IMR-90 (cell line): Measurements from ENCODE around the gene MT1A. TPM values are rescaled to one million over a fixed set of nuclear protein-coding genes. Genes with fewer than 3 reads are reported as not detected.
A peak's percentile ranks its signal among the peaks of the same experiment; 100 is the strongest.

Experiments
- ATAC-seq: fragments of 200-7000 bp; cut with Tn5 transposase; 2 replicates; pipeline ENCODE4 v1.9.1; 2020; ENCODE audit warnings: low read depth, mild to moderate bottlenecking, moderate library complexity
- BruUV-seq: library from RNA; stranded (reverse); fragments of 400-500 nt; replicated peaks from 2 replicates; lab custom pipeline; 2021; lab: Mats Ljungman, UMichigan
- CTCF ChIA-PET: fragments of 300-600 bp; formaldehyde crosslinking; extraction: SDS; loops from one replicate; lab custom pipeline; 2021; ENCODE audit warnings: antibody characterized with exemption; lab: Yijun Ruan, JAX
- POLR2A ChIA-PET: fragments of 300-600 bp; sonication (Branson Sonifier 250); formaldehyde crosslinking; loops from one replicate; lab custom pipeline; 2022; ENCODE audit warnings: antibody characterized with exemption; ENCODE audit not compliant: unreplicated experiment; lab: Charles Lee
- DNase-seq: peaks from one replicate; pipeline ENCODE4 v3.0.0; 2013
- H2AFZ ChIP-seq: replicated peaks from 2 replicates; pipeline ENCODE3; 2013; ENCODE audit warnings: low read length, mild to moderate bottlenecking; ENCODE audit not compliant: poor library complexity
- H2AK5ac ChIP-seq: 2 replicates; pipeline ENCODE4 v1.6.1; 2013; ENCODE audit warnings: low read depth, low read length, inconsistent platforms
- H2AK9ac ChIP-seq: replicated peaks from 2 replicates; pipeline ENCODE3; 2013; ENCODE audit warnings: mild to moderate bottlenecking, low read depth, low read length, moderate library complexity; ENCODE audit not compliant: poor library complexity
- H2BK120ac ChIP-seq: 2 replicates; pipeline ENCODE4 v1.6.1; 2013; ENCODE audit warnings: low read depth, low read length, inconsistent platforms
- H2BK15ac ChIP-seq: 3 replicates; pipeline ENCODE4 v1.6.1; 2013; ENCODE audit warnings: low read depth, low read length, inconsistent platforms
- H2BK20ac ChIP-seq: 2 replicates; pipeline ENCODE4 v1.6.1; 2013; ENCODE audit warnings: low read depth, mild to moderate bottlenecking, inconsistent platforms, low read length, moderate library complexity
- H2BK5ac ChIP-seq: 2 replicates; pipeline ENCODE4 v1.6.1; 2013; ENCODE audit warnings: mild to moderate bottlenecking, low read depth, low read length, inconsistent platforms; ENCODE audit not compliant: poor library complexity, severe bottlenecking
- H3K14ac ChIP-seq: replicated peaks from 2 replicates; pipeline ENCODE4 v1.6.1; 2013; ENCODE audit warnings: low read depth, low read length, inconsistent platforms
- H3K18ac ChIP-seq: 2 replicates; pipeline ENCODE4 v1.6.1; 2013; ENCODE audit warnings: low read depth, low read length, control low read depth
- H3K23ac ChIP-seq: 2 replicates; pipeline ENCODE4 v1.6.1; 2013; ENCODE audit warnings: low read depth, low read length, inconsistent platforms
- H3K27ac ChIP-seq: 2 replicates; pipeline ENCODE4 v1.5.1; 2013; ENCODE audit warnings: mild to moderate bottlenecking, control low read depth, low read length; ENCODE audit not compliant: insufficient read depth
- H3K27me3 ChIP-seq: 2 replicates; pipeline ENCODE4 v1.6.1; 2013; ENCODE audit warnings: low read length; ENCODE audit not compliant: control insufficient read depth, insufficient read depth
- H3K36me3 ChIP-seq: 2 replicates; pipeline ENCODE4 v1.6.1; 2013; ENCODE audit warnings: low read length, mixed read lengths; ENCODE audit not compliant: control insufficient read depth, insufficient read depth
- H3K4ac ChIP-seq: 2 replicates; pipeline ENCODE4 v1.6.1; 2013; ENCODE audit warnings: low read depth, low read length, inconsistent platforms
- H3K4me1 ChIP-seq: 2 replicates; pipeline ENCODE4 v1.6.1; 2013; ENCODE audit warnings: low read length, mixed read lengths; ENCODE audit not compliant: control insufficient read depth, insufficient read depth
- H3K4me2 ChIP-seq: 2 replicates; pipeline ENCODE4 v1.6.1; 2013; ENCODE audit warnings: low read depth, mild to moderate bottlenecking, control low read depth, low read length, moderate library complexity
- H3K4me3 ChIP-seq: 2 replicates; pipeline ENCODE4 v1.5.1; 2013; ENCODE audit warnings: low read depth, mild to moderate bottlenecking, control low read depth, low read length, moderate library complexity; ENCODE audit not compliant: insufficient read depth
- H3K56ac ChIP-seq: 2 replicates; pipeline ENCODE4 v1.6.1; 2013; ENCODE audit warnings: low read length, inconsistent platforms; ENCODE audit not compliant: insufficient read depth; ENCODE audit errors: extremely low read depth
- H3K79me1 ChIP-seq, 2 experiments: 2 replicates each; pipeline ENCODE4 v1.6.1; 2013; ENCODE audit warnings: low read length in 2 of 2, inconsistent platforms in 1 of 2, low read depth in 1 of 2
- H3K9ac ChIP-seq: 2 replicates; pipeline ENCODE4 v1.6.1; 2013; ENCODE audit warnings: low read depth, low read length, control low read depth
- H3K9me1 ChIP-seq: 2 replicates; pipeline ENCODE4 v1.6.1; 2013; ENCODE audit warnings: low read length, inconsistent platforms; ENCODE audit not compliant: insufficient read depth
- H3K9me3 ChIP-seq: 2 replicates; pipeline ENCODE4 v1.6.1; 2013; ENCODE audit warnings: low read length; ENCODE audit not compliant: control insufficient read depth, insufficient read depth
- H4K20me1 ChIP-seq: 2 replicates; pipeline ENCODE4 v1.6.1; 2013; ENCODE audit warnings: low read length, inconsistent platforms; ENCODE audit not compliant: insufficient read depth
- H4K5ac ChIP-seq: 2 replicates; pipeline ENCODE4 v1.6.1; 2013; ENCODE audit warnings: mild to moderate bottlenecking, low read depth, low read length, control low read depth
- H4K8ac ChIP-seq, 2 experiments: 2 replicates each; pipeline ENCODE4 v1.6.1; 2013; ENCODE audit warnings: low read depth in 2 of 2, low read length in 2 of 2, control low read depth in 1 of 2, inconsistent platforms in 1 of 2
- H4K91ac ChIP-seq: 2 replicates; pipeline ENCODE4 v1.6.1; 2013; ENCODE audit warnings: low read depth, low read length, inconsistent platforms; ENCODE audit not compliant: insufficient read depth
- FOS ChIP-seq: fragments of 150-350 bp; IDR thresholded peaks from 2 replicates; pipeline ENCODE4 v1.6.1; 2016; ENCODE audit warnings: low read depth, low read length
- RAD21 ChIP-seq: IDR thresholded peaks from 2 replicates; pipeline ENCODE4 v1.6.1; 2012; ENCODE audit warnings: low read length, improper control_type of control experiment
- RCOR1 ChIP-seq: IDR thresholded peaks from 2 replicates; pipeline ENCODE4 v1.6.1; 2012; ENCODE audit warnings: mild to moderate bottlenecking, low read length, improper control_type of control experiment; ENCODE audit not compliant: insufficient replicate concordance
- WGBS, 2 experiments: methylation state at CpG; one replicate each; pipeline versions ENCODE4 v1.1.5 to v1.1.7; 2013; ENCODE audit warnings: missing lambda C conversion rate in 2 of 2; ENCODE audit not compliant: insufficient read length in 1 of 2; ENCODE audit errors: extremely low coverage in 2 of 2; 5-methylcytosine and 5-hydroxymethylcytosine counted together
- dilution Hi-C: fragments of 300-500 bp; cut with HindIII; formaldehyde crosslinking; loops from one replicate; pipeline ENCODE4 v1.14.3; 2018; ENCODE audit warnings: low sequenced_read_pairs; ENCODE audit not compliant: unreplicated experiment
- in situ Hi-C: fragments of 300-500 bp; cut with MboI; formaldehyde crosslinking; loops from 3 replicates; pipeline ENCODE4 v1.14.3; 2019; ENCODE audit warnings: low sequenced_read_pairs, inconsistent platforms, mixed read lengths
- intact Hi-C: fragments of 100-400 bp; cut with micrococcal nuclease; formaldehyde crosslinking; loops from 2 replicates; pipeline ENCODE4 v1.10.0; 2022
- polyA plus RNA-seq, 3 experiments: library from polyadenylated mRNA; depleted of rRNA; stranded (reverse); fragments of >200 nt; gene quantifications; 2 replicates each; pipeline ENCODE4 v1.2.3, GENCODE V29; 2012; ENCODE audit warnings: low replicate concordance in 1 of 3
- total RNA-seq: library from RNA; depleted of rRNA; stranded (reverse); fragments of >200 nt; gene quantifications from 2 replicates; pipeline ENCODE4 v1.2.3, GENCODE V29; 2012

The MT1A gene
- total and polyA plus RNA-seq, 2 of the 4 experiments (the other 2 are of a cell fraction), result 1.6 TPM; not detected in 1

DNA sequence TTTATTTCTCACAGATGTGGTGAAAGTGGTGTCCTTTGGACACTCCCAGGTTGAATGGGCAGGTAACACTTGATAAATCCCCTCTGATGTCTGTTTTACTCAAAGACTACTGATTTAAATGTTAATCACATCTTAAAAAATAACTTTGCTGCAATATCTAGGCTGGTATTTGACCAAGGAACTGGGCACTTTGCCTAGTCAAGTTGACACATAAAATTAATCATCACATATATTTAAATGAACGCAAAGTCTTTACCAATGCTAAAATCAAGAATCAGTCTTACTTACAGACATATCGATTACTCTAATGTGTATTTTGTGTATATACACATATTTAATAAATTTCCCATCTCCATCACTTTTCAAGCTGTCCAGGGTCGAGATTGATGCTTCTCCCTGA is 23.1 kb upstream of the MT1A start:
- ChIA-PET POLR2A (no interaction called here), CTCF (no interaction called here)

More for the DNA sequence above, 23.1 kb upstream of the MT1A start:
- Histone ChIP-seq H3K23ac (no peak overlapping the region), H3K36me3 (no peaks in the 10 kb centered on the region), H3K9ac (no peak overlapping the region), H3K14ac (peak overlapping the region; percentile 38; the same call in 1 of the 2 replicates), H4K8ac (peak overlapping the region; percentile 51 to 78; a peak in 2 of 4 replicates), H3K18ac (no peak overlapping the region), H2AK5ac (peak overlapping the region; percentile 99), H3K4me2 (no peak overlapping the region), H2BK15ac (peak overlapping the region; percentile 60; the same call in 1 of the 3 replicates), H2AFZ (no peak overlapping the region), H3K56ac (no peak overlapping the region), H3K27me3 (no peaks in the 10 kb centered on the region), H3K79me1 (peaks cover 2 to 53% of the 10 kb centered on the region in 2 experiments; a peak in 3 of 4 replicates), H4K91ac (0 out of 2 replicates have a peak overlapping the region, but pooled peaks have one; percentile 86), H3K4me1 (peaks cover 31% of the 10 kb centered on the region), H3K4me3 (no peak overlapping the region), H3K9me3 (no peaks in the 10 kb centered on the region), H2BK120ac (peak overlapping the region; percentile 92; the same call in 1 of the 2 replicates), H2BK20ac (peak overlapping the region; percentile 89; the same call in 1 of the 2 replicates), H3K27ac (no peak overlapping the region), H2AK9ac (no peak overlapping the region), H3K9me1 (peaks cover 25% of the 10 kb centered on the region), H3K4ac (peak overlapping the region; percentile 93; the same call in 1 of the 2 replicates), H2BK5ac (peak overlapping the region; percentile 96), H4K5ac (no peak overlapping the region), H4K20me1 (no peaks in the 10 kb centered on the region)
- ATAC-seq (no peak), DNase-seq (peak; percentile 48)
- intact Hi-C loops (no loop called here), dilution Hi-C loops (no loop called here), in situ Hi-C loops (no loop called here)
- 100% methylated on average over 1 of the region's 3 CpGs; no CpG with 5 or more reads in 1 of the 2 experiments for WGBS, 2 experiments
- BruUV-seq, result no TSS peak
- TF ChIP-seq RAD21, result no peak
- no peak for TF ChIP-seq FOS
- no peak for TF ChIP-seq RCOR1
